NOMO-1 treated with dmso at 0.1 percent for 144 hours (cell line): ENCODE data around the gene FDXR.

Experiments
- DNase-seq: peaks from one replicate; lab custom pipeline; 2025; ENCODE audit not compliant: unreplicated experiment; lab: John Stamatoyannopoulos, UW

Gene FDXR

GRCh38 chr17:74815550-74816370, 57.0 kb downstream of the FDXR start:
- no peak for DNase-seq

GRCh38 chr17:74815067-74815466, 57.7 kb downstream of the FDXR start:
- DNase-seq: no peak

GRCh38 chr17:74814453-74814852, 58.3 kb downstream of the FDXR start:
- no peak for DNase-seq
